CD4-positive, alpha-beta T cell treated with Interleukin-6 at 100 ng/mL for 8 hours (primary cell): ENCODE data around the gene ANKH.

Experiments
- DNase-seq: peaks from one replicate; pipeline ENCODE4 v3.0.0-alpha.2; 2020; ENCODE audit warnings: mixed read lengths, low spot score

Gene ANKH

GRCh38 chr5:14713476-14714390 lies 157.8 kb downstream of the ANKH start:
- DNase-seq, result no peak

- no peak for DNase-seq
These were observed 158.9 kb downstream of the ANKH start for GRCh38 chr5:14712666-14713065.

- DNase-seq, result no peak
These were observed 159.4 kb downstream of the ANKH start for GRCh38 chr5:14712131-14712530.

GRCh38 chr5:14710313-14710994 lies 161.1 kb downstream of the ANKH start:
- DNase-seq, result no peak

- no peak for DNase-seq
These were observed 163.0 kb downstream of the ANKH start for GRCh38 chr5:14708551-14708950.

DNA sequence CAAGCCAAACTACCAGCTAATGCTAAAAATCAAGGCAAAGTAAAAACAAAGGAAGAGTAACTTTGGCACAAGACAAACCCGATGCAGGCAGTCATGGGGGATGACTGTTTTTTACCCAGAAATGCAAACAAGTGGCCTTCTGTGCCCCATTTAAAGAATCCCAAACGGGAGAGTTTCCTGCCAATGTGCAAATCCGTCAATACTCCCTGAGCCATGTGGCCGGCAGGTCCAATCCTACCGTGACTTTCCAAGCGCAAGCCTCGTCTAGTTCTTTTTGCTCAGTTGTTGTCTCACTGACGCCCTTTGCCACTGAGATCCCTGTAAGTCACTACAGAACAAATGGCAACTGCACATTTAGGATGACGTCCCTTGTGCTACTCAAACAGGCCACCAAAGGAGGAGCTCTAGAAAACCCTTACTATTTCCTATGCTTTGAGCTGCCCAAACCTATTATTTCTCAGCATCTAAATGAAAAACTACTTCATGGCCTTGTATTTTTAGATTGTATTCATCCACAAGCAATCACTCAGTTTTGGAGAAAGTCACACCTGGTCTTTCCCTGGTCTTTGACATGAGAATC lies 163.7 kb downstream of the ANKH start:
- no peak for DNase-seq

DNA sequence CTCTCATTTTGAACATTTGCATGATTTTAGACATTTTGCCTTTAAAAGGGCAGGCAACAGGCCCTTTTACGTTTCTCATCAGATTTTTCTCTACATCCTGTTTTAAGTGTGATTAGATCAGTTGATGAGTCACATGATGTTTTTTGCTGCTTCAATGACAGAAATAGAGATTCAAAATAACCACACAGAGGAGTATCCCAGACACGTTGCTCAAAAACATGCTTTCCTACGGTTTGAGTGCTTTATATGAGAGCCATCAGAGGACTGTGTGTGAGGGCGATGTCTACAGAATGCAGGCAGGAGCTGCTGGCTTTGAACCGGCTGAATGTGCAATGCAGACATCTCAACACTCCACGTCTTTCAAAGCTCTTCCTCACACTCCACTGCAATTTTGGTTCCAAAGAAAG lies 165.0 kb downstream of the ANKH start:
- DNase-seq, result peak; percentile 80

DNA sequence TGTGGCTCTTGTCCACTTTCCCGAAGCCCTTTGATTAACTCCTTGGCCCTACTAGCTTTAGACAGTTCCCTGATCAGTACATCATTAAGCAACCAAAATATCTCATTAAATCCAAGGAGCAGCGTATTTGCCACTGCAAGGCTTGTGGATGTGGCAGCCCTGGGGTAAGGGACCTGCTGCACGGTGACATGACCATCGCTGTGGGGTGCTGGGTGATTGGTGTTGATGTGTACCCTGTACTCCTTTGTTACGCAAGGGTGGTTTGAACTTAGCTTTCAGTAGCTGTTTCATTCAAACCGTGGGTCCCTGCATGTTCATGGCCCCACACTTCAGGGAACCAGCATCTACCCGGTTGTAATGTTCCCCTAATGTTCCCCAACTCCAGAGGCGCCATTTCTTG lies 166.0 kb downstream of the ANKH start:
- no peak for DNase-seq

- DNase-seq, result no peak
These were observed 169.2 kb downstream of the ANKH start for GRCh38 chr5:14702238-14702839.

GRCh38 chr5:14701556-14701955 lies 170.0 kb downstream of the ANKH start:
- DNase-seq, result no peak

- DNase-seq, result no peak
These were observed 170.8 kb downstream of the ANKH start for GRCh38 chr5:14700478-14701436.

DNA sequence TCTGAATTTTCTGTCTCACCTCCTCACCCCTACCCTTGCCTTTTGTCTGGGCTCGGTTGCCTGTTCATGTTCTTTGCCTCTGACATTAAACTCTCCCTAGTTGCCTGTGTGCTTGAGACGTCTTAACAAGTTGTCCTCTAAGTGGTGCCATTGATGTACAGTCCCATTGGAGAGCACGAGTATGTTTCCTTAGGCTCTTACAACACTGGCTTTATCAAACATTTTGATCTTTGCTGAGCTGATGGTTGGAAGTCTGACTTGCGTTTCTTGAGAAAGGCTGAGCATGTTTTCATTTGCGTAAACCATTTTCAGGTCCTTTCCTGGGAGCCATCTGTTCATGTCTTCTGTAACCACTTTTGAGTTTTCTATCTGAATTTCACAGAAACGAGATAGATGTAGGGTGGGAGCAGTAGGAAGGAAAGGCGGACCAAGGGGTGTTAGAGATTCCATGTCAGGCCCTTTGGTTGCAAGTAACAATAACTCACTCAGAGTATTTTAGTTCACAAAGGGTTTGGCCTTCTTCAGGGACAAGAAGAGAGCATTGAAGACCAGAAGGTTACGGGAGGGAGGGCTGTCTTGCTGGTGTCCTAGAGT lies 171.7 kb downstream of the ANKH start:
- DNase-seq, result no peak

DNA sequence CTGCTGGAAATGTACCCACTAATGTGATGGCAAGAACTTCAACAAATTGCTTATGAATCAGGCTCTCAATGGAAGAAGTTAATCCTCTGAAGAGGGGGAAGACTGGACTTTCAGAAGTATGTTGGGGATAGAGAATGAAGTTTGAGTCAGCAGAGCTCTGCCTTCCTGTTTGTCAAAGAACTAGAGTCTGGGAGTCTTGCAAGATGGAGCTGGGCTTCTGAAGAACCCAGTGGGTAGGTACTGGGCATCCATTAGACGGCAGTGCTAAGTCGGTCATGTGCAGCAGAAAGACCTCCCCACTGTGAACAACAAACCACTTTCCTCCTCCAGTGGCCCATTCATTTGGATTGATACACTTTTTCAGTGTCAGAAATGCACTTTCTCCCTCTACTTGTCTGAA lies 172.4 kb downstream of the ANKH start:
- no peak for DNase-seq

DNA sequence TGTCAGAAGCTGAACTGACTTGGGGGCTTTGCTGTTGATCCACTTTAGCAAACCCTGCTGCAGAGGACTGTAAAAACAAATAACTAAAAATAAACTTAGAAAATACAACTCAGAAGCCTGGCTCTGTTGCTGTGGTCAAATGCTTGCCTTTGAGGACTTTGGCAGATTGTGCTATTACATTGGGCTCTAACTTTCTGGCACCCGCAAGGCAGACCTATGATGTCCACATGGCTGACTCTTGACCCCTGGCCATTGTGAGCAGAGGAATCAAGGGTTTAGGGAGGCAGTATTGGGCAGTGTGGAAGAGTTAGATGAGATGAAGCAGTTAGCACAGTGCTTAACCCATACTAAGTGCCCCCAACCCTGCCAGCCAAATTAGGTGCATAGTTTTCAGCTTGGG lies 173.1 kb downstream of the ANKH start:
- no peak for DNase-seq

GRCh38 chr5:14696851-14697250 lies 174.7 kb downstream of the ANKH start:
- DNase-seq, result no peak

DNA sequence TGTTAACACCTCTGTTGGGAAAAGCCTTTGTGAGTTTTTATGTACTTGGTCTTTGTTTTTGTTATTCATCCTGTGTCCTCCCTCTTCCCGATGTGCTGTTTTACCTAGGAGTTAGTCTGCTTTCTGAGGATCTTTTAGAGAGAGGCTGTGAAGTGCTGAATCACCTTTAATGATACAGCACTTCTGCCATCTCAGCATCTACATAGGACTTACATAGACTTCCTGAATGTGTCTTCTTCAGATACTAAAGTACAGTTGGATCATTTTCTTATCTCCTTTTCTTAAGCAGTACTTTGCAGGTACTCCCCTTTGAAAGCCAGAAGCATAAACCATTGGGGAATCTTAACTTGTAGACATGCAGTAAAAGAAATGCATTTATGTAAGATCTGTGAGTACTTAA lies 175.5 kb downstream of the ANKH start:
- DNase-seq, result no peak

DNA sequence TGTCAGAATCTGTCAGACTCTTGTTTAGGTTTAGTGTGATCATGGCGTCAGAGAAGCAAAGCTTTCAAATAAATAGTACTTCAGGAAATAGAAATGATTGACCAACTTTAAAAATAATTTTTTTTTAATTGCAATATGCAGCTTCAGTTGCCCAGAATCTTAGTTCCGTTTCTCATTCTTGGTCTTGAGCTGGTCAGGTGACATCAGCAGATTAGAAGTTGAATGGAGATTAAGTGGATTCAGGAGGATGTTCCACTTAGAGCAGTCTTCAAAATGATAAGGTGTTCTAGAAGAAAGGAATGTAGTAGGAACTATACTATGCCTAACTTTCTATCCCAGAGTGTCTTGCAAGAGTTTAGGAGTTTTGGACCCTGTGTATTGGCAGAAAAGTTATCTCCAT lies 176.4 kb downstream of the ANKH start:
- DNase-seq, result no peak

- no peak for DNase-seq
These were observed 178.5 kb downstream of the ANKH start for GRCh38 chr5:14693070-14693469.

- no peak for DNase-seq
These were observed 184.4 kb downstream of the ANKH start for GRCh38 chr5:14687023-14687665.

GRCh38 chr5:14686517-14686916 lies 185.1 kb downstream of the ANKH start:
- no peak for DNase-seq

- DNase-seq, result peak; percentile 64
These were observed 185.8 kb downstream of the ANKH start for GRCh38 chr5:14685757-14686156.
